Body of pancreas (tissue), 4 donors: ENCODE measurements around the gene GAPT. TPM values are rescaled to one million over a fixed set of nuclear protein-coding genes. Genes with fewer than 3 reads are reported as not detected.

Experiments
- ATAC-seq: fragments of 150-250 bp; one replicate; pipeline ENCODE4 v1.9.1; 2016
- DNase-seq, 4 donors: peaks; one replicate each; pipeline ENCODE4 v3.0.0-alpha.2; 2019
- H3K27ac ChIP-seq, 4 donors: fragments of 200-600 bp; sonication (generic); 1 replicate in 3 of 4; 2 replicates in 1 of 4; pipeline versions ENCODE4 v1.5.1 to v1.6.1; 2016 to 2019; ENCODE audit warnings: mild to moderate bottlenecking in 1 of 4, mixed read lengths in 1 of 4, moderate library complexity in 1 of 4
- H3K27me3 ChIP-seq, 2 donors: fragments of 200-600 bp; sonication (generic); one replicate each; pipeline ENCODE4 v1.6.0; 2016; ENCODE audit warnings: mild to moderate bottlenecking in 1 of 2
- H3K36me3 ChIP-seq, 2 donors: fragments of 200-600 bp; sonication (generic); replicated peaks in 1 of 2; 2 replicates each; pipeline ENCODE4 v1.5.1; 2016; ENCODE audit warnings: low read depth in 2 of 2; ENCODE audit not compliant: insufficient read depth in 1 of 2
- H3K4me1 ChIP-seq: fragments of 200-600 bp; sonication (generic); one replicate; pipeline ENCODE4 v1.6.0; 2016
- H3K4me3 ChIP-seq, 2 donors: fragments of 200-600 bp; sonication (generic); 1 replicate in 1 of 2; 2 replicates in 1 of 2; pipeline ENCODE4 v1.5.1; 2016 to 2019
- H3K9me3 ChIP-seq, 3 donors: fragments of 200-600 bp; sonication (generic); 1 replicate in 2 of 3; 2 replicates in 1 of 3; pipeline ENCODE4 v1.5.1; 2016
- POLR2A ChIP-seq, 3 donors: fragments of 450-650 bp; IDR thresholded peaks; one replicate each; pipeline ENCODE4 v1.6.1; 2016; ENCODE audit warnings: antibody characterized with exemption in 3 of 3, mild to moderate bottlenecking in 2 of 3
- WGBS, 2 donors: methylation state at CpG; one replicate each; pipeline ENCODE4 v1.1.5; 2017; 5-methylcytosine and 5-hydroxymethylcytosine counted together
- intact Hi-C: fragments of 100-400 bp; cut with DNase I; formaldehyde crosslinking; loops from one replicate; pipeline ENCODE4 v1.15.1; 2023
- total RNA-seq, 2 donors: library from RNA; depleted of rRNA; stranded (reverse); fragments of >200 nt; gene quantifications; one replicate each; pipeline ENCODE4 v1.1.0, GENCODE V29; 2016
- TF ChIP-seq, protein P1 (sequence below), 7 experiments: fragments of 450-650 bp in 4 of 7; fragments of 200-600 bp in 3 of 7; sonication (generic) in 3 of 7; IDR thresholded peaks; one replicate each; pipeline ENCODE4 v1.5.1; 2016 to 2019; ENCODE audit warnings: antibody characterized with exemption in 7 of 7

The GAPT gene
- total RNA-seq, 2 donors from 2014 or later: 1.3 TPM; not detected in 1

DNA sequence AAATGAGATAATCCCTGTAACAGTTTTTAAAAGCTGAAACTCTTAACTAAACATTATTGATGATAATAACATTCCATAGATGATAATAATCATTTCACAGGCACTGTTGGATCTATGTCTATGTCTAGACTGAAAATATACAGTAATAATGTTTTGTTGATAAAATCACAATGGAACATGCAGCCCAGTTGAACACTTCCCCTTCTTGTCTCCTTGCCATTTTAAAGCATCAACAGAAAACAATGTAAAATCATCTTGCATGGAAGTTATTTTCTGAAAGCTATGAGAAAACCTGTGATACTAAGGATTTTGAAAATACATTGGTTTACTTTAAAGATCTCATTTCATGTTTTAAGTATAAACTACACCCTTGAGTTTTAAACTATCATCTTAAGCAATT is 1.9 kb downstream of the GAPT start:
- H3K27ac ChIP-seq: no peak overlapping the region
- TF ChIP-seq, protein P1, sequence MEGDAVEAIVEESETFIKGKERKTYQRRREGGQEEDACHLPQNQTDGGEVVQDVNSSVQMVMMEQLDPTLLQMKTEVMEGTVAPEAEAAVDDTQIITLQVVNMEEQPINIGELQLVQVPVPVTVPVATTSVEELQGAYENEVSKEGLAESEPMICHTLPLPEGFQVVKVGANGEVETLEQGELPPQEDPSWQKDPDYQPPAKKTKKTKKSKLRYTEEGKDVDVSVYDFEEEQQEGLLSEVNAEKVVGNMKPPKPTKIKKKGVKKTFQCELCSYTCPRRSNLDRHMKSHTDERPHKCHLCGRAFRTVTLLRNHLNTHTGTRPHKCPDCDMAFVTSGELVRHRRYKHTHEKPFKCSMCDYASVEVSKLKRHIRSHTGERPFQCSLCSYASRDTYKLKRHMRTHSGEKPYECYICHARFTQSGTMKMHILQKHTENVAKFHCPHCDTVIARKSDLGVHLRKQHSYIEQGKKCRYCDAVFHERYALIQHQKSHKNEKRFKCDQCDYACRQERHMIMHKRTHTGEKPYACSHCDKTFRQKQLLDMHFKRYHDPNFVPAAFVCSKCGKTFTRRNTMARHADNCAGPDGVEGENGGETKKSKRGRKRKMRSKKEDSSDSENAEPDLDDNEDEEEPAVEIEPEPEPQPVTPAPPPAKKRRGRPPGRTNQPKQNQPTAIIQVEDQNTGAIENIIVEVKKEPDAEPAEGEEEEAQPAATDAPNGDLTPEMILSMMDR (IDR thresholded peaks at IDR 0.05): no peak
- no peak for TF ChIP-seq POLR2A (IDR thresholded peaks at IDR 0.05)
- peaks cover 0 to 4% of the 10 kb centered on the region in 2 donors for H3K27me3 ChIP-seq
- H3K4me3 ChIP-seq: no peak overlapping the region
- intact Hi-C loops: loop anchor here (10.0 kb wide), 1 partner anchor 362 kb away; no protein-coding TSS in a partner anchor
- no peaks in the 10 kb centered on the region for H3K9me3 ChIP-seq
- DNase-seq (no peak), ATAC-seq (no peak)
- H3K4me1 ChIP-seq: no peaks in the 10 kb centered on the region
- no peaks in the 10 kb centered on the region for H3K36me3 ChIP-seq

DNA sequence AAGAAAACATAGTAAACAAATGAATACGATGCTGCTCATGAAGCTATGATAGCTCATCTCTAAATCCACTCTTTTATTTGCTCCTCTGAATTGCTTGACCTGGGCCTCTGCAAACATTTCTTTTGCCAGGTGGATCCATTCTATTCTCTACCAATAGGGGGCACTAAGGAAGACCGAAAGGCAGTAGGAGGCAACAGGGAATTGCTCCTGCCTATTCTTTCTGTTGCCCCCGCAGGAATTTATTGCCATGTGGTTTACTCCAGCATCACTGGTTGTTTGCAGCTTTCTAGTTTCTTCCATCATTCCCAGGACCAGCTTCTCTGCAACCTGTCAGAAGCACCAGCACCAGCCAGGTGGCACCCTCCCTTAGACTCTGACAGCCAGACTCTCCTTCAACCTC is 5.3 kb downstream of the GAPT start:
- no peak overlapping the region for H3K4me3 ChIP-seq
- ATAC-seq: no peak
- H3K9me3 ChIP-seq: no peaks in the 10 kb centered on the region
- 37 to 43% methylated on average over 3 of the region's 3 CpGs for WGBS, 2 donors
- H3K27ac ChIP-seq: no peak overlapping the region
- H3K4me1 ChIP-seq: no peaks in the 10 kb centered on the region
- no peak for TF ChIP-seq POLR2A (IDR thresholded peaks at IDR 0.05)
- TF ChIP-seq, protein P1 (IDR thresholded peaks at IDR 0.05): peak in 2 of 7 experiments; percentile 6 to 15
- no peaks in the 10 kb centered on the region for H3K27me3 ChIP-seq
- intact Hi-C loops: loop anchor here (10.0 kb wide), 1 partner anchor 358 kb away; no protein-coding TSS in a partner anchor
- no peak for DNase-seq
- H3K36me3 ChIP-seq: no peaks in the 10 kb centered on the region

DNA sequence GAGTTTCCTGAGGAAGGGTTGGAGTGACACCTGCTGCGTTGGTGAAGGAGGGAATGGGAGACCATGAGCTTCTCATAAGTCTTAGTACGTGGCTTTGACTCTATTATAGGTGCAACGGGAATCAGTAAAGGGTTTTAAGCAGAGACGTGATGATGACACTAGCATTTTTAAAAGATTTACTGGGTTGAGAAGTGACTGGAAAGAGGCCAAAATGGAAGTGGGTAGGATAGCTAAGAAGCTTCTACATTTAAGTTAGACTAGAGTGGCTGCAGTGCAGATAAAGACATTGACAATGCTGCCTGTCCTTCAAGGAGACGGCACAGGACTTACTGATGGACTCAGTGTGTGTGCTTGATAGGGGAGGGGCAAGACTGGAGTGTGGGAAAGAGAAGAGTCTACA is 6.2 kb downstream of the GAPT start:
- 60 to 62% methylated on average over 5 of the region's 5 CpGs for WGBS, 2 donors
- no peaks in the 10 kb centered on the region for H3K4me1 ChIP-seq
- H3K27me3 ChIP-seq: no peaks in the 10 kb centered on the region
- H3K4me3 ChIP-seq: no peak overlapping the region
- ATAC-seq (no peak), DNase-seq (no peak)
- TF ChIP-seq, protein P1 (IDR thresholded peaks at IDR 0.05): no peak
- no peak for TF ChIP-seq POLR2A (IDR thresholded peaks at IDR 0.05)
- H3K27ac ChIP-seq: no peak overlapping the region
- H3K9me3 ChIP-seq: no peaks in the 10 kb centered on the region
- intact Hi-C loops: loop anchor here (10.0 kb wide), 1 partner anchor 357 kb away; no protein-coding TSS in a partner anchor
- no peaks in the 10 kb centered on the region for H3K36me3 ChIP-seq

DNA sequence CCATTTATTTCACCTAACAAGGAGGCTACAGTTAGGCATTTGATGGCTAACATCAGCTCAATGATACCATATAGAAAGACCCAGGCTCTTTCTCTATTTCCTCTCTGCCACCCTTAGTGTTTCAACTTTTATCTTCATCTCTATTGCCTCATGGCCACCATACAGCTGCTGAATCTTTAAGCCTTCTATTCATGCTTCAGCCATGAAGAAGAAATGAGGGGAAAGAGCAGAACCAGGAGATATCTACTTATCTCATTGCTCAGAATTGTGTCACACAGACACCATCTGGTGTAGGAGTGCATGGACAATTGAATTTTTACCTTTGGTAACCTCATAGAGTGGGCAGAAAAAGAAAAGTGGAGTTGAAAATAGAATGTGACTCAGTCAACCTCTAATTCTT is 6.7 kb downstream of the GAPT start:
- no peak for TF ChIP-seq POLR2A (IDR thresholded peaks at IDR 0.05)
- Histone ChIP-seq H3K27ac (no peak overlapping the region), H3K36me3 (no peaks in the 10 kb centered on the region), H3K4me3 (no peak overlapping the region), H3K9me3 (no peaks in the 10 kb centered on the region), H3K27me3 (no peaks in the 10 kb centered on the region), H3K4me1 (no peaks in the 10 kb centered on the region)
- intact Hi-C loops: loop anchor here (10.0 kb wide), 1 partner anchor 357 kb away; no protein-coding TSS in a partner anchor
- ATAC-seq: no peak
- no peak for DNase-seq

DNA sequence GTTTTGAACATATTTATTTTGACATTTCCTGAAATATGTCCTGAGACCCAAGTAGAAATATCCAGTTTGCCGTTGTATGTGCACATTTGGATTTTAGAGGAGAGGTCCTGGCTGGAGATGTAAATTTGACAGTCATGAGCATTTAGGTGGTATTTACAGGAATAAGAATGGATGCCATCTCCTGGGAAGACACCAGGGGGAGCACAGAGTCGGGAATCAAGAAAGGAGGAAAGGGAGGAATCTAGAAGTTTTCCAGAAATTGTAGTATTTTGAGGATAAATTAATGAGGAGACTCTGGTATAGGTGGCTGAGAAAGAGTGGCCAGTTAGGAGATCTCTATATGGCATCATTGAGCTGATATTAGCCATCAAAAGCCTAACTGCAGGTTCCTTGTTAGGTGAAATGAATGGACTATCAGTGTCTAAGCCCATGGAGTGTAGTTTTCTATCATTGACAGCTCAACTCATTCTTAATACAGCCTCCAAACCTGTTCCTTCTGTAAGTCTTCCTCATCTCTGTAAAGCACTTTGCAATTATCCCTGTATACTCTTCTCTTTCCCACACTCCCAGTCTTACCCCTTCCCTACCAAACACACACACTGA is 7.2 kb downstream of the GAPT start:
- no peaks in the 10 kb centered on the region for H3K36me3 ChIP-seq
- H3K27me3 ChIP-seq: no peaks in the 10 kb centered on the region
- peak; percentile 33 for ATAC-seq
- WGBS, 2 donors: 1 to 9% methylated on average over 2 of the region's 2 CpGs
- TF ChIP-seq POLR2A (IDR thresholded peaks at IDR 0.05): no peak
- TF ChIP-seq, protein P1 (IDR thresholded peaks at IDR 0.05): peak; percentile 46 to 87 (median 81)
- DNase-seq: peak; percentile 35 to 67 (median 52)
- H3K9me3 ChIP-seq: no peaks in the 10 kb centered on the region
- H3K27ac ChIP-seq: no peak overlapping the region
- intact Hi-C loops: loop anchor here (10.0 kb wide), 1 partner anchor 356 kb away; no protein-coding TSS in a partner anchor
- no peaks in the 10 kb centered on the region for H3K4me1 ChIP-seq
- no peak overlapping the region for H3K4me3 ChIP-seq
